GM12878 (cell line): ENCODE results near the gene UFD1. TPM values are rescaled to one million over a fixed set of nuclear protein-coding genes. Genes with fewer than 3 reads are reported as not detected.

Experiments used
- ATAC-seq: fragments of 200-7000 bp; cut with Tn5 transposase; 3 replicates; pipeline ENCODE4 v1.9.1; 2020; ENCODE audit warnings: mild to moderate bottlenecking, moderate library complexity
- BruUV-seq: library from RNA; stranded (reverse); fragments of 400-500 nt; replicated peaks from 2 replicates; lab custom pipeline; 2021; lab: Mats Ljungman, UMichigan
- CTCF ChIA-PET: fragments of 300-600 bp; sonication (Branson Sonifier 250); formaldehyde crosslinking; extraction: SDS; loops from one replicate; lab custom pipeline; 2021; ENCODE audit warnings: inconsistent platforms; lab: Yijun Ruan, JAX
- POLR2A ChIA-PET: fragments of 350-600 bp; formaldehyde crosslinking; extraction: SDS; loops from one replicate; lab custom pipeline; 2021; ENCODE audit warnings: inconsistent platforms; lab: Charles Lee
- RAD21 ChIA-PET: fragments of 300-600 bp; sonication (Branson Sonifier 250); formaldehyde crosslinking; loops from one replicate; lab custom pipeline; 2023; ENCODE audit warnings: antibody characterized with exemption; ENCODE audit not compliant: unreplicated experiment; lab: Charles Lee
- SMC1A ChIA-PET: fragments of 300-600 bp; sonication (Branson Sonifier 250); formaldehyde crosslinking; loops from one replicate; lab custom pipeline; 2023; ENCODE audit not compliant: unreplicated experiment, uncharacterized antibody; lab: Charles Lee
- DNase-seq: peaks from one replicate; pipeline ENCODE4 v3.0.0-alpha.2; 2011; ENCODE audit warnings: low read depth, low spot score
- FAIRE-seq: peaks from 3 replicates; lab custom pipeline; 2011; peaks lifted over from hg19 to GRCh38; lab: Jason Lieb, UNC
- H2AFZ ChIP-seq: 2 replicates; pipeline ENCODE4 v1.6.0; 2011; ENCODE audit warnings: low read depth, low read length, control low read depth; ENCODE audit not compliant: control insufficient read depth
- H3K27ac ChIP-seq: 2 replicates; pipeline ENCODE4 v1.5.1; 2011; ENCODE audit warnings: control low read depth; ENCODE audit not compliant: control insufficient read depth, insufficient read depth
- H3K27me3 ChIP-seq, 2 experiments: replicated peaks in 1 of 2; 2 replicates each; pipeline versions ENCODE4 v1.6.0 to v1.6.1; 2011; ENCODE audit warnings: low read length in 1 of 2; ENCODE audit not compliant: control insufficient read depth in 2 of 2, insufficient read depth in 2 of 2
- H3K36me3 ChIP-seq, 2 experiments: 2 replicates each; pipeline ENCODE4 v1.5.1; 2011; ENCODE audit warnings: low read length in 1 of 2; ENCODE audit not compliant: control insufficient read depth in 2 of 2, insufficient read depth in 2 of 2
- H3K4me1 ChIP-seq: 2 replicates; pipeline ENCODE4 v1.6.1; 2011; ENCODE audit warnings: mild to moderate bottlenecking, low read length, moderate library complexity, mixed read lengths; ENCODE audit not compliant: control insufficient read depth, insufficient read depth
- H3K4me2 ChIP-seq: 2 replicates; pipeline ENCODE4 v1.6.0; 2011; ENCODE audit warnings: control low read depth; ENCODE audit not compliant: control insufficient read depth, insufficient read depth
- H3K4me3 ChIP-seq: fragments of 200-600 bp; sonication (generic); 2 replicates; pipeline ENCODE4 v1.5.1; 2016
- H3K79me2 ChIP-seq: 2 replicates; pipeline ENCODE4 v1.6.0; 2011; ENCODE audit warnings: low read length; ENCODE audit not compliant: control insufficient read depth, insufficient read depth
- H3K9ac ChIP-seq: 2 replicates; pipeline ENCODE4 v1.8.0; 2011; ENCODE audit warnings: low read length, control low read depth, mixed read lengths; ENCODE audit not compliant: control insufficient read depth, insufficient read depth
- H3K9me3 ChIP-seq: replicated peaks from 3 replicates; pipeline ENCODE4 v1.5.1; 2011; ENCODE audit warnings: mild to moderate bottlenecking, low read length; ENCODE audit not compliant: control insufficient read depth, insufficient read depth
- H4K20me1 ChIP-seq: 2 replicates; pipeline ENCODE4 v1.6.0; 2011; ENCODE audit not compliant: control insufficient read depth, insufficient read depth
- CEBPZ ChIP-seq: fragments of 150-350 bp; IDR thresholded peaks from 2 replicates; pipeline ENCODE4 v1.6.1; 2016; ENCODE audit warnings: low read depth, low read length
- CTCF ChIP-seq, 3 experiments: IDR thresholded peaks in 2 of 3; conservative IDR thresholded peaks in 1 of 3; 2 replicates each; pipeline ENCODE4 v1.5.1; 2011; ENCODE audit warnings: low read depth in 3 of 3, low read length in 3 of 3, mild to moderate bottlenecking in 3 of 3, control low read depth in 2 of 3, moderate library complexity in 2 of 3, inconsistent platforms in 1 of 3, mixed read lengths in 1 of 3; ENCODE audit not compliant: control insufficient read depth in 2 of 3, insufficient read depth in 1 of 3; ENCODE audit errors: extremely low read depth in 1 of 3
- ELK1 ChIP-seq: IDR thresholded peaks from 2 replicates; pipeline ENCODE4 v1.6.1; 2012; ENCODE audit warnings: low read depth, low read length, improper control_type of control experiment
- IKZF2 ChIP-seq, 2 experiments: fragments of 450-650 bp; IDR thresholded peaks; 2 replicates each; pipeline ENCODE4 v1.6.1; 2017; ENCODE audit warnings: mild to moderate bottlenecking in 2 of 2, moderate library complexity in 2 of 2
- JUND ChIP-seq: IDR thresholded peaks from 2 replicates; pipeline ENCODE4 v1.6.1; 2012; ENCODE audit warnings: low read depth, mild to moderate bottlenecking, low read length, improper control_type of control experiment, moderate library complexity
- KDM1A ChIP-seq: fragments of 200-600 bp; sonication (generic); IDR thresholded peaks from 2 replicates; pipeline ENCODE4 v1.6.1; 2016; ENCODE audit warnings: borderline replicate concordance
- PKNOX1 ChIP-seq: fragments of 450-650 bp; IDR thresholded peaks from 2 replicates; pipeline ENCODE4 v1.6.1; 2016; ENCODE audit warnings: mild to moderate bottlenecking
- RAD21 ChIP-seq: IDR thresholded peaks from 2 replicates; pipeline ENCODE4 v1.6.1; 2011; ENCODE audit warnings: mild to moderate bottlenecking, low read depth, low read length, moderate library complexity; ENCODE audit not compliant: insufficient read depth
- RUNX3 ChIP-seq: IDR thresholded peaks from 2 replicates; pipeline ENCODE4 v1.6.1; 2012; ENCODE audit warnings: low read length, inconsistent platforms
- SMC3 ChIP-seq: IDR thresholded peaks from 2 replicates; pipeline ENCODE4 v1.6.1; 2011; ENCODE audit warnings: low read length, improper control_type of control experiment, borderline replicate concordance
- SRF ChIP-seq, 2 experiments: IDR thresholded peaks; 2 replicates each; pipeline ENCODE4 v1.6.1; 2011; ENCODE audit warnings: low read depth in 2 of 2, low read length in 2 of 2, mild to moderate bottlenecking in 1 of 2, moderate library complexity in 1 of 2
- ZNF24 ChIP-seq: fragments of 450-650 bp; IDR thresholded peaks from 2 replicates; pipeline ENCODE4 v1.6.1; 2017; ENCODE audit warnings: antibody characterized with exemption, mild to moderate bottlenecking
- WGBS: methylation state at CpG from one replicate; pipeline ENCODE4 v1.1.6; 2016; ENCODE audit warnings: low lambda C conversion rate; ENCODE audit not compliant: insufficient replicate concordance, insufficient coverage; ENCODE audit errors: missing lambda C conversion rate; 5-methylcytosine and 5-hydroxymethylcytosine counted together
- in situ Hi-C: fragments of 300-500 bp; cut with MboI; formaldehyde crosslinking; loops from 9 replicates; pipeline ENCODE4 v1.14.3; 2018; ENCODE audit warnings: mixed read lengths
- intact Hi-C: fragments of 100-400 bp; cut with micrococcal nuclease; formaldehyde crosslinking; loops from one replicate; pipeline ENCODE4 v1.14.2; 2022; ENCODE audit not compliant: unreplicated experiment
- polyA plus RNA-seq, 11 experiments: library from polyadenylated mRNA; depleted of rRNA in 4 of 11; unstranded in 6 of 11; stranded (reverse) in 5 of 11; fragments of >200 nt; fragmentation: Nextera tagmentation in 4 of 11; fragmentation: Illumina TruSeq in 1 of 11; extraction: Ambion mirVana in 4 of 11; extraction: Trizol in 1 of 11; gene quantifications; 1 replicate in 1 of 11; 2 replicates in 10 of 11; pipeline versions ENCODE4 v1.2.1 to v1.2.3, GENCODE V29; 2011 to 2016; ENCODE audit warnings: inconsistent platforms in 2 of 11, missing spikeins in 2 of 11, low read depth in 1 of 11
- total RNA-seq, 4 experiments: library from RNA; depleted of rRNA in 3 of 4; stranded (reverse); fragments of >200 nt in 3 of 4; fragmentation: Illumina TruSeq in 1 of 4; extraction: Trizol in 1 of 4; gene quantifications; 2 replicates each; pipeline versions ENCODE4 v1.2.1 to v1.2.3, GENCODE V29; 2013 to 2021

UFD1 gene
- total and polyA plus RNA-seq, 10 of the 15 experiments (the other 5 are each of a cell fraction or from before 2014, with no cell fraction given) = 67.2 to 143 (median 117) TPM

GRCh38 chr22:19477321-19478044 is 1.5 kb downstream of the UFD1 start:
- Histone ChIP-seq H3K4me3 (peak overlapping the region; percentile 97), H3K9me3 (no peaks in the 10 kb centered on the region), H2AFZ (no peak overlapping the region; the same call in 1 of the 2 replicates), H3K27ac (peak overlapping the region; percentile 97; the same call in 1 of the 2 replicates), H3K79me2 (peaks cover 39% of the 10 kb centered on the region), H3K4me2 (peak overlapping the region; percentile 79), H3K9ac (peak overlapping the region; percentile 80), H3K4me1 (no peaks in the 10 kb centered on the region), H4K20me1 (no peaks in the 10 kb centered on the region; the same call in 1 of the 2 replicates), H3K27me3 (no peaks in the 10 kb centered on the region), H3K36me3 (peaks cover 12 to 19% of the 10 kb centered on the region in 2 experiments; a peak in 2 of 4 replicates)
- in situ Hi-C loops (no loop called here), intact Hi-C loops (loop anchor here (2.0 to 10.0 kb wide), 3 partner anchors 29 to 183 kb away; partner anchors contain the start of gene CLTCL1)
- 15% methylated on average over 5 of the region's 5 CpGs for WGBS
- no peak for ATAC-seq
- POLR2A ChIA-PET = interaction anchor here (0.8 to 1.4 kb wide), 4 partner anchors 46 to 378 kb away, joined by 3 to 9 read pairs (median 3); partner anchors contain the start of gene HIRA
- FAIRE-seq = no peak
- no TSS peak for BruUV-seq
- no peak for DNase-seq
- CTCF ChIA-PET = interaction anchor here (0.7 to 3.2 kb wide), 26 partner anchors 11 to 362 kb away, joined by 3 to 36 read pairs (median 3); partner anchors contain the start of genes ESS2 and SLC25A1
- TF ChIP-seq RAD21 (0 out of 2 replicates have a peak, but pooled peaks have one; percentile 17), SRF (IDR thresholded peaks at IDR 0.05; ENCODE audit: low read depth in 2 of 2, low read length in 2 of 2) (no peak), CEBPZ (no peak), IKZF2 (IDR thresholded peaks at IDR 0.05) (0 out of 4 replicates have a peak, but pooled peaks of 1 of the 2 experiments have one; percentile 6), KDM1A (no peak), RUNX3 (peak; percentile 13; the same call in 1 of the 2 replicates), JUND (no peak), ZNF24 (no peak), PKNOX1 (peak; percentile 84), SMC3 (peak; percentile 17; the same call in 1 of the 2 replicates), CTCF (IDR thresholded peaks at IDR 0.05 in 2 of 3, conservative IDR thresholded peaks at IDR 0.05 in 1 of 3; ENCODE audit: control insufficient read depth in 2 of 3, extremely low read depth in 1 of 3, insufficient read depth in 1 of 3, low read depth in 3 of 3, low read length in 3 of 3) (peak in 2 of 3 experiments; percentile 17 to 53; a peak in 3 of 6 replicates), ELK1 (no peak)
- RAD21 ChIA-PET = interaction anchor here (0.7 to 3.6 kb wide), 10 partner anchors 26 to 333 kb away, joined by 3 to 25 read pairs (median 4); partner anchors contain the start of genes C22orf39, ESS2 and SLC25A1
- SMC1A ChIA-PET = interaction anchor here (0.6 to 3.8 kb wide), 17 partner anchors 12 to 298 kb away, joined by 3 to 19 read pairs (median 4); partner anchors contain the start of genes C22orf39, HIRA, MRPL40 and SLC25A1
